Endothelial cell of umbilical vein (primary cell): ENCODE data around the gene DTX3L. TPM values are rescaled to one million over a fixed set of nuclear protein-coding genes. Genes with fewer than 3 reads are reported as not detected.

Experiments
- BruUV-seq: library from RNA; stranded (reverse); fragments of 400-500 nt; replicated peaks from 2 replicates; lab custom pipeline; 2021; lab: Mats Ljungman, UMichigan
- CTCF ChIA-PET: fragments of 300-600, 350-600 bp; sonication (Branson Sonifier 250); formaldehyde crosslinking; loops from one replicate; lab custom pipeline; 2021; ENCODE audit warnings: antibody characterized with exemption, inconsistent platforms; lab: Charles Lee
- POLR2A ChIA-PET: fragments of 300-600, 350-600 bp; sonication (Branson Sonifier 250); formaldehyde crosslinking; loops from one replicate; lab custom pipeline; 2021; ENCODE audit warnings: antibody characterized with exemption, inconsistent platforms; lab: Charles Lee
- DNase-seq: peaks from one replicate; pipeline ENCODE4 v3.0.0-alpha.2; 2011; ENCODE audit warnings: low read depth, low spot score
- FAIRE-seq: peaks from 2 replicates; lab custom pipeline; 2011; peaks lifted over from hg19 to GRCh38; lab: Jason Lieb, UNC
- H2AFZ ChIP-seq: 2 replicates; pipeline ENCODE4 v1.6.0; 2012; ENCODE audit warnings: low read depth, low read length, control low read depth, inconsistent platforms
- H3K27ac ChIP-seq: 2 replicates; pipeline ENCODE4 v1.5.1; 2011; ENCODE audit warnings: low read depth, mild to moderate bottlenecking, control low read depth, low read length, moderate library complexity; ENCODE audit not compliant: insufficient read depth
- H3K27me3 ChIP-seq, 2 experiments: 2 replicates each; pipeline versions ENCODE4 v1.6.0 to v1.6.1; 2011; ENCODE audit warnings: low read length in 2 of 2, mixed read lengths in 1 of 2; ENCODE audit not compliant: control insufficient read depth in 2 of 2, insufficient read depth in 2 of 2
- H3K36me3 ChIP-seq, 2 experiments: 2 replicates in 1 of 2; 3 replicates in 1 of 2; pipeline ENCODE4 v1.5.1; 2011; ENCODE audit warnings: low read length in 2 of 2, mild to moderate bottlenecking in 1 of 2, moderate library complexity in 1 of 2; ENCODE audit not compliant: control insufficient read depth in 2 of 2, insufficient read depth in 2 of 2; ENCODE audit errors: extremely low read depth in 1 of 2
- H3K4me1 ChIP-seq: 3 replicates; pipeline ENCODE4 v1.5.1; 2011; ENCODE audit warnings: mild to moderate bottlenecking, low read length; ENCODE audit not compliant: control insufficient read depth, insufficient read depth; ENCODE audit errors: extremely low read depth
- H3K4me2 ChIP-seq: 2 replicates; pipeline ENCODE4 v1.6.1; 2011; ENCODE audit warnings: low read length, control low read depth, mixed read lengths; ENCODE audit not compliant: insufficient read depth
- H3K4me3 ChIP-seq, 3 experiments: fragments of 200-600 bp in 1 of 3; sonication (generic), shearing (Covaris generic) in 1 of 3; replicated peaks in 1 of 3; 2 replicates each; pipeline ENCODE4 v1.5.1; 2011 to 2016; ENCODE audit warnings: control low read depth in 3 of 3, low read length in 3 of 3, mild to moderate bottlenecking in 2 of 3, inconsistent platforms in 1 of 3, low read depth in 1 of 3, moderate library complexity in 1 of 3; ENCODE audit not compliant: insufficient read depth in 1 of 3
- H3K79me2 ChIP-seq: 2 replicates; pipeline ENCODE4 v1.6.0; 2012; ENCODE audit warnings: low read length, inconsistent platforms; ENCODE audit not compliant: control insufficient read depth, insufficient read depth
- H3K9ac ChIP-seq: replicated peaks from 2 replicates; pipeline ENCODE3; 2011; ENCODE audit warnings: low read length, control low read depth; ENCODE audit not compliant: insufficient read depth; ENCODE audit errors: extremely low read depth
- H3K9me1 ChIP-seq: replicated peaks from 3 replicates; pipeline ENCODE4 v1.6.0; 2011; ENCODE audit warnings: mild to moderate bottlenecking, low read length; ENCODE audit not compliant: control insufficient read depth, insufficient read depth; ENCODE audit errors: extremely low read depth
- H3K9me3 ChIP-seq: replicated peaks from 2 replicates; pipeline ENCODE4 v1.5.1; 2012; ENCODE audit warnings: low read length, inconsistent platforms; ENCODE audit not compliant: control insufficient read depth, insufficient read depth
- H4K20me1 ChIP-seq: replicated peaks from 2 replicates; pipeline ENCODE3; 2011; ENCODE audit warnings: mild to moderate bottlenecking, low read length; ENCODE audit not compliant: control insufficient read depth, insufficient read depth; ENCODE audit errors: extremely low read depth
- CTCF ChIP-seq, 2 donors: IDR thresholded peaks; 1 replicate in 1 of 2; 2 replicates in 1 of 2; pipeline ENCODE4 v1.5.1; 2011; ENCODE audit warnings: low read length in 2 of 2, mild to moderate bottlenecking in 2 of 2, moderate library complexity in 2 of 2, control low read depth in 1 of 2, inconsistent platforms in 1 of 2, low read depth in 1 of 2; ENCODE audit not compliant: insufficient read depth in 1 of 2; ENCODE audit errors: extremely low read depth in 1 of 2
- EZH2 ChIP-seq: IDR thresholded peaks from 2 replicates; pipeline ENCODE4 v1.6.1; 2012; ENCODE audit warnings: borderline replicate concordance, low read depth, mild to moderate bottlenecking, moderate library complexity, low read length, inconsistent platforms; ENCODE audit not compliant: severe bottlenecking
- FOS ChIP-seq: IDR thresholded peaks from 2 replicates; pipeline ENCODE4 v1.6.1; 2011; ENCODE audit warnings: mild to moderate bottlenecking, low read length, moderate library complexity, borderline replicate concordance; ENCODE audit not compliant: insufficient read depth
- GATA2 ChIP-seq: IDR thresholded peaks from 2 replicates; pipeline ENCODE4 v1.7.0; 2011; ENCODE audit warnings: low read depth, mild to moderate bottlenecking, moderate library complexity, mixed read lengths, low read length; ENCODE audit not compliant: insufficient read length, insufficient read depth
- JUN ChIP-seq: IDR thresholded peaks from 2 replicates; pipeline ENCODE4 v1.6.1; 2011; ENCODE audit warnings: borderline replicate concordance, low read depth; ENCODE audit not compliant: insufficient read length, insufficient read depth
- MAX ChIP-seq: IDR thresholded peaks from 2 replicates; pipeline ENCODE4 v1.6.1; 2011; ENCODE audit not compliant: insufficient read depth, insufficient read length
- MYC ChIP-seq: IDR thresholded peaks from one replicate; pipeline ENCODE4 v1.6.1; 2011; ENCODE audit warnings: mild to moderate bottlenecking, low read depth, low read length
- POLR2A ChIP-seq: IDR thresholded peaks from 2 replicates; pipeline ENCODE4 v1.6.1; 2012; ENCODE audit warnings: low read depth, mild to moderate bottlenecking, control low read depth, low read length
- POLR2AphosphoS5 ChIP-seq: IDR thresholded peaks from 2 replicates; pipeline ENCODE4 v1.6.1; 2012; ENCODE audit warnings: low read depth, mild to moderate bottlenecking, control low read depth, low read length, moderate library complexity; ENCODE audit not compliant: insufficient read depth
- dilution Hi-C: fragments of 300-500 bp; cut with MboI; formaldehyde crosslinking; loops from one replicate; pipeline ENCODE4 v1.15.0; 2019; ENCODE audit warnings: low sequenced_read_pairs; ENCODE audit not compliant: extremely low pct_ligation_motif_present
- intact Hi-C: fragments of 100-400 bp; cut with micrococcal nuclease; formaldehyde crosslinking; loops from one replicate; pipeline ENCODE4 v1.10.0; 2022
- polyA plus RNA-seq, 4 experiments: library from polyadenylated mRNA; depleted of rRNA in 3 of 4; stranded (reverse) in 3 of 4; unstranded in 1 of 4; fragments of >200 nt; gene quantifications; 2 replicates each; pipeline versions ENCODE4 v1.2.1 to v1.2.3, GENCODE V29; 2011 to 2012; ENCODE audit warnings: missing spikeins in 1 of 4
- total RNA-seq: library from RNA; stranded (reverse); gene quantifications from 2 replicates; pipeline ENCODE4 v1.2.3, GENCODE V29; 2021

The DTX3L gene
- total and polyA plus RNA-seq, 2 donors (not counting 3 experiments of a cell fraction or from before 2014, with no cell fraction given): 3.2 to 20.5 TPM

- FAIRE-seq (no peak), DNase-seq (no peak)
- dilution Hi-C loops: no loop called here
- intact Hi-C loops: no loop called here
- Histone ChIP-seq H3K9me3 (peaks cover 4% of the 10 kb centered on the region), H3K9me1 (no peaks in the 10 kb centered on the region), H3K9ac (no peak overlapping the region), H3K4me2 (no peak overlapping the region), H4K20me1 (no peaks in the 10 kb centered on the region), H2AFZ (no peak overlapping the region), H3K4me1 (peaks cover 3% of the 10 kb centered on the region), H3K4me3 (no peak overlapping the region), H3K27ac (no peak overlapping the region), H3K36me3 (no peaks in the 10 kb centered on the region), H3K79me2 (no peaks in the 10 kb centered on the region), H3K27me3 (peaks cover 0 to 4% of the 10 kb centered on the region in 2 experiments)
- no peak for TF ChIP-seq EZH2
- TF ChIP-seq CTCF (IDR thresholded peaks at IDR 0.05; ENCODE audit: extremely low read depth in 1 of 2, insufficient read depth in 1 of 2, low read depth in 1 of 2, low read length in 2 of 2): no peak
- no peak for TF ChIP-seq MYC
- TF ChIP-seq POLR2A: no peak
- no peak for TF ChIP-seq FOS
- no peak for TF ChIP-seq MAX
- TF ChIP-seq POLR2AphosphoS5: no peak
- TF ChIP-seq GATA2: no peak
- no peak for TF ChIP-seq JUN
- ChIA-PET POLR2A (no interaction called here), CTCF (no interaction called here)
- BruUV-seq: no TSS peak
Measured at GRCh38 chr3:122608916-122609315, 44.8 kb downstream of the DTX3L start.
